K562 (cell line): ENCODE results near the gene MTA2. TPM values are rescaled to one million over a fixed set of nuclear protein-coding genes. Genes with fewer than 3 reads are reported as not detected.

Experiments
- CHD2 ChIP-seq: IDR thresholded peaks from 2 replicates; pipeline ENCODE4 v1.6.1; 2011; ENCODE audit warnings: low read depth, low read length
- CREB1 ChIP-seq, 2 experiments: sonication (generic) in 1 of 2; formaldehyde crosslinking in 1 of 2; IDR thresholded peaks; 2 replicates each; pipeline versions ENCODE4 v1.6.1 to v1.8.0; 2012 to 2022; ENCODE audit warnings: inconsistent platforms in 1 of 2, mild to moderate bottlenecking in 1 of 2, missing genetic modification reagents in 1 of 2, moderate library complexity in 1 of 2
- CREM ChIP-seq: IDR thresholded peaks from 2 replicates; pipeline ENCODE4 v1.6.1; 2014; ENCODE audit warnings: antibody characterized with exemption, low read depth
- ETV1 ChIP-seq: fragments of 450-650 bp; conservative IDR thresholded peaks from 2 replicates; pipeline ENCODE4 v1.6.1; 2016; ENCODE audit warnings: missing genetic modification characterization, control low read depth, low read depth, missing compliant biosample characterization
- GTF2F1 ChIP-seq: IDR thresholded peaks from 2 replicates; pipeline ENCODE4 v1.6.1; 2011; ENCODE audit warnings: low read depth, low read length, improper control_type of control experiment
- KDM4B ChIP-seq, 2 experiments: fragments of 450-650 bp in 1 of 2; sonication (generic) in 1 of 2; IDR thresholded peaks; 2 replicates each; pipeline ENCODE4 v1.6.1; 2016 to 2017; ENCODE audit warnings: borderline replicate concordance in 2 of 2, antibody characterized with exemption in 1 of 2, low read depth in 1 of 2, mild to moderate bottlenecking in 1 of 2
- MAFK ChIP-seq: IDR thresholded peaks from 2 replicates; pipeline ENCODE4 v1.6.1; 2011; ENCODE audit warnings: low read length, improper control_type of control experiment
- NKRF ChIP-seq: fragments of 450-650 bp; IDR thresholded peaks from 2 replicates; pipeline ENCODE4 v1.6.1; 2016; ENCODE audit warnings: borderline replicate concordance
- NR2C2 ChIP-seq, 2 experiments: fragments of 200-800 bp in 1 of 2; sonication (Bioruptor generic) in 1 of 2; sonication (generic) in 1 of 2; formaldehyde crosslinking in 1 of 2; IDR thresholded peaks; 2 replicates each; pipeline versions ENCODE4 v1.6.1 to v1.8.0; 2016 to 2022; ENCODE audit warnings: mild to moderate bottlenecking in 1 of 2, missing compliant biosample characterization in 1 of 2, missing genetic modification characterization in 1 of 2, missing genetic modification reagents in 1 of 2
- RBFOX2 ChIP-seq: fragments of 200-400 bp; formaldehyde crosslinking; IDR thresholded peaks from 2 replicates; pipeline ENCODE4 v1.6.1; 2017; ENCODE audit warnings: low read depth, mild to moderate bottlenecking, low read length, moderate library complexity
- SAFB2 ChIP-seq: fragments of 200-400 bp; formaldehyde crosslinking; IDR thresholded peaks from 2 replicates; pipeline ENCODE4 v1.6.1; 2018; ENCODE audit warnings: borderline replicate concordance, low read length, low read depth, moderate library complexity; ENCODE audit not compliant: severe bottlenecking
- SIRT6 ChIP-seq: IDR thresholded peaks from one replicate; pipeline ENCODE4 v1.6.1; 2012; ENCODE audit warnings: low read depth, mild to moderate bottlenecking, control low read depth, inconsistent platforms, low read length, moderate library complexity
- SUPT5H ChIP-seq: fragments of 450-650 bp; IDR thresholded peaks from 2 replicates; pipeline ENCODE4 v1.6.1; 2016
- ZBTB9 ChIP-seq: fragments of 450-650 bp; formaldehyde crosslinking; IDR thresholded peaks from 2 replicates; pipeline ENCODE4 v1.4.0; 2020; ENCODE audit warnings: mild to moderate bottlenecking, moderate library complexity
- ZNF407 ChIP-seq: fragments of 450-650 bp; IDR thresholded peaks from 2 replicates; pipeline ENCODE4 v1.6.1; 2016; ENCODE audit warnings: low read depth
- polyA plus RNA-seq, 8 experiments: library from polyadenylated mRNA; depleted of rRNA in 4 of 8; stranded (reverse) in 5 of 8; unstranded in 3 of 8; fragments of >200 nt; fragmentation: Nextera tagmentation in 2 of 8; fragmentation: Illumina TruSeq in 1 of 8; extraction: Ambion mirVana in 2 of 8; extraction: Trizol in 1 of 8; gene quantifications; 2 replicates each; pipeline versions ENCODE4 v1.2.1 to v1.2.3, GENCODE V29; 2011 to 2014; ENCODE audit warnings: inconsistent platforms in 1 of 8, missing spikeins in 1 of 8
- total RNA-seq, 7 experiments: library from RNA; depleted of rRNA in 6 of 7; stranded (reverse); fragments of >200 nt in 6 of 7; fragmentation: Illumina TruSeq in 2 of 7; extraction: Trizol in 2 of 7; gene quantifications; 2 replicates each; pipeline versions ENCODE4 v1.2.1 to v1.2.3, GENCODE V29; 2011 to 2021; ENCODE audit warnings: low replicate concordance in 1 of 7

MTA2 gene
- total and polyA plus RNA-seq, 9 of the 15 experiments (the other 6 are each of a cell fraction or from before 2014, with no cell fraction given): 6.2 to 220 (median 172) TPM

- TF ChIP-seq ZNF407 (no peak), MAFK (no peak), KDM4B (IDR thresholded peaks at IDR 0.05; ENCODE audit: borderline replicate concordance in 2 of 2, low read depth in 1 of 2) (0 out of 4 replicates have a peak, but pooled peaks of 1 of the 2 experiments have one; percentile 2), GTF2F1 (no peak), CREB1 (IDR thresholded peaks at IDR 0.05) (no peak), CREB1 (CRISPR knock-in tag; IDR thresholded peaks at IDR 0.05) (no peak), NKRF (peak; percentile 29; the same call in 1 of the 2 replicates), RBFOX2 (peak; percentile 13), SUPT5H (no peak; the same call in 1 of the 2 replicates), CHD2 (no peak), SAFB2 (no peak), CREM (peak; percentile 2; the same call in 1 of the 2 replicates), ETV1 (tag) (no peak), SIRT6 (no peak), NR2C2 (CRISPR knock-in tag; IDR thresholded peaks at IDR 0.05) (0 out of 2 replicates have a peak, but pooled peaks have one; percentile 30), NR2C2 (tag; IDR thresholded peaks at IDR 0.05) (peak; percentile 67), ZBTB9 (0 out of 2 replicates have a peak, but pooled peaks have one; percentile 16)
Measured at GRCh38 chr11:62574363-62575071, 27.1 kb downstream of the MTA2 start (continued).
